T-cell (primary cell): ENCODE results near the gene ACSL4. TPM values are rescaled to one million over a fixed set of nuclear protein-coding genes. Genes with fewer than 3 reads are reported as not detected.
A peak's percentile ranks its signal among the peaks of the same experiment; 100 is the strongest.

Experiments used
- ATAC-seq, 4 experiments: fragments of 200-7000 bp in 3 of 4; fragments of 150-1000 bp in 1 of 4; cut with Tn5 transposase; replicated peaks in 1 of 4; 1 replicate in 3 of 4; 2 replicates in 1 of 4; pipeline ENCODE4 v1.10.0; 2021; ENCODE audit warnings: moderate library complexity in 3 of 4, mild to moderate bottlenecking in 2 of 4, moderate number of reproducible peaks in 1 of 4
- CTCF ChIA-PET, 2 donors: fragments of 300-600 bp; sonication (Branson Sonifier 250); formaldehyde crosslinking; loops; one replicate each; lab custom pipeline; 2022; ENCODE audit warnings: antibody characterized with exemption in 2 of 2; lab: Charles Lee
- POLR2A ChIA-PET, 2 donors: fragments of 300-600 bp; sonication (Branson Sonifier 250); formaldehyde crosslinking; loops; one replicate each; lab custom pipeline; 2022; ENCODE audit warnings: antibody characterized with exemption in 2 of 2; lab: Charles Lee
- DNase-seq, 35 experiments: peaks; one replicate each; pipeline versions ENCODE4 v3.0.0 to v3.0.0-alpha.2; 2013 to 2023
- H3K27ac ChIP-seq: one replicate; pipeline ENCODE4 v1.5.1; 2013; ENCODE audit warnings: low read length
- H3K27me3 ChIP-seq, 2 experiments: replicated peaks in 1 of 2; 1 replicate in 1 of 2; 2 replicates in 1 of 2; pipeline versions ENCODE4 v1.6.1 to v1.7.0; 2013; ENCODE audit warnings: low read length in 1 of 2, mixed read lengths in 1 of 2; ENCODE audit not compliant: control insufficient read depth in 2 of 2, insufficient read depth in 2 of 2; ENCODE audit errors: extremely low read depth in 1 of 2
- H3K36me3 ChIP-seq, 2 donors: 1 replicate in 1 of 2; 2 replicates in 1 of 2; pipeline versions ENCODE4 v1.6.1 to v1.7.0; 2013; ENCODE audit warnings: low read length in 1 of 2; ENCODE audit not compliant: control insufficient read depth in 2 of 2, insufficient read depth in 1 of 2; ENCODE audit errors: extremely low read depth in 1 of 2
- H3K4me1 ChIP-seq, 2 experiments: 1 replicate in 1 of 2; 2 replicates in 1 of 2; pipeline versions ENCODE4 v1.6.1 to v1.7.0; 2013; ENCODE audit warnings: low read length in 2 of 2, mixed read lengths in 1 of 2; ENCODE audit not compliant: insufficient read depth in 2 of 2, control insufficient read depth in 1 of 2; ENCODE audit errors: extremely low read depth in 1 of 2
- H3K4me3 ChIP-seq, 2 donors: 1 replicate in 1 of 2; 2 replicates in 1 of 2; pipeline versions ENCODE4 v1.5.1 to v1.7.0; 2013; ENCODE audit warnings: mild to moderate bottlenecking in 2 of 2, low read length in 1 of 2, moderate library complexity in 1 of 2; ENCODE audit not compliant: control insufficient read depth in 1 of 2; ENCODE audit errors: extremely low read depth in 1 of 2
- H3K9me3 ChIP-seq: 2 replicates; pipeline ENCODE4 v1.7.0; 2013
- H3K27ac Mint-ChIP-seq, 2 donors: one replicate each; pipeline ENCODE4 v1.8.0; 2020 to 2021; ENCODE audit warnings: mild to moderate bottlenecking in 2 of 2, mixed read lengths in 2 of 2
- H3K27me3 Mint-ChIP-seq, 2 donors: one replicate each; pipeline ENCODE4 v1.8.0; 2021 to 2022; ENCODE audit warnings: mixed read lengths in 2 of 2
- H3K36me3 Mint-ChIP-seq: one replicate; pipeline ENCODE4 v1.8.0; 2021; ENCODE audit warnings: mixed read lengths
- H3K4me1 Mint-ChIP-seq, 3 donors: one replicate each; pipeline ENCODE4 v1.8.0; 2020 to 2022; ENCODE audit warnings: mixed read lengths in 3 of 3, mild to moderate bottlenecking in 1 of 3
- H3K4me3 Mint-ChIP-seq, 3 donors: one replicate each; pipeline ENCODE4 v1.8.0; 2020 to 2022; ENCODE audit warnings: mild to moderate bottlenecking in 3 of 3, mixed read lengths in 3 of 3, moderate library complexity in 3 of 3
- H3K9me3 Mint-ChIP-seq, 3 donors: one replicate each; pipeline ENCODE4 v1.8.0; 2020 to 2022; ENCODE audit warnings: mixed read lengths in 3 of 3
- WGBS: methylation state at CpG from one replicate; pipeline ENCODE4 v1.1.5; 2013; ENCODE audit warnings: missing lambda C conversion rate; ENCODE audit not compliant: insufficient coverage; 5-methylcytosine and 5-hydroxymethylcytosine counted together
- total RNA-seq, 35 experiments: library from RNA in 6 of 35; stranded (reverse) in 6 of 35; fragments of 120-200 nt in 1 of 35; gene quantifications; one replicate each; pipeline versions ENCODE4 v1.2.1 to v1.2.4 and lab custom pipeline; 2013 to 2026

Gene ACSL4
- total RNA-seq, 5 donors from 2014 or later (not counting 1 experiment from before 2014, with no cell fraction given): 16.0 to 27.3 (median 17.1) TPM

DNA sequence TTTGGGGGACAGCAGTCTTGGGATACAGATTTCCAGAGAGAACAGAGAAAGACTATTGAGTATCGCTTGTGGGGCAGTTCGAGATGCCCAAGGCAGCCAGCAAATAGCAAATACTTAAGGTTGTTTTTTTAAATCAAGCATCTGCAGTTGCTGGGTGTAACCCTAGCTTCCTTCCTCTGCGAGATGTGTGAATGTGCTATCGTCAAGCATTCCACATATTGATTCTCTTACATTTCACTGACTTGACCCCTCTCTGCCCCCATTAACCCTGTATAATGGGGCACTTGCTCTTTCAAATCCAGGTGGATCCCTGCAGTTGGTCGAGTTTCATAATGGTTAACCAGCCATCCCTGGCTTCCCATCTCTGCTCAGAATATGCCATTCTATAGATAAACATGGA, 131.6 kb downstream of the ACSL4 start:
- Mint-ChIP-seq H3K27ac (no peak overlapping the region), H3K27me3 (peaks cover 32 to 63% of the 10 kb centered on the region in 2 donors), H3K9me3 (peaks cover 0 to 6% (median 4%) of the 10 kb centered on the region in 3 donors), H3K4me3 (no peak overlapping the region), H3K36me3 (no peaks in the 10 kb centered on the region), H3K4me1 (peaks cover 0 to 5% (median 1%) of the 10 kb centered on the region in 3 donors)
- CTCF ChIA-PET: no interaction called here
- no peak overlapping the region for H3K4me3 ChIP-seq
- no peaks in the 10 kb centered on the region for H3K9me3 ChIP-seq
- DNase-seq: peak in 1 of 35 experiments; percentile 0
- H3K27me3 ChIP-seq: peaks cover 0 to 5% of the 10 kb centered on the region in 2 experiments
- no peak overlapping the region for H3K27ac ChIP-seq
- peaks cover 0 to 8% of the 10 kb centered on the region in 2 experiments for H3K4me1 ChIP-seq
- H3K36me3 ChIP-seq: no peaks in the 10 kb centered on the region
- WGBS: no CpG with 5 or more reads among the region's 5 CpGs
- no peak for ATAC-seq
- POLR2A ChIA-PET: no interaction called here

DNA sequence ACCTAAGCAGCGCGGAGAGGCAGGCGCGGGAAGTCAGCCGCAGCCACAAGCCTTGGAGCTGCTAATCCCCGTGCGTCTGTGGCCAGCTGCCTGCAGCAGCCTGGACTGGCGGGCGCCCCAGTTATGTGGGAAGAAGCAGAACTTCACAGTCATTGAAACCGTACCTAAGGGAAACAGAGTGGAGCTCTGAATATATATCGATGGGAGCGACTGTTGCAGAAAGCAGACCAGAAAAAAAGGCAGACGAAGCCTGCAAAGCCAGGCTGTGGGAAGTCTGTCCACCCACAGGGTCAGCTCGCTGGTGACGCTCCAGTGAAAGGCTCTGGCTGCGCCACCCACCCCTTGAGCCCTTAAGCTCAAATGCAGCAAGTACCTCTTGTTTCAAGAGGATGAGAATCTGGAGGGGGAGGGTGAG, 132.8 kb downstream of the ACSL4 start:
- H3K9me3 Mint-ChIP-seq: no peaks in the 10 kb centered on the region
- no peak overlapping the region for H3K27ac ChIP-seq
- no peaks in the 10 kb centered on the region for H3K9me3 ChIP-seq
- H3K27me3 Mint-ChIP-seq: peaks cover 26 to 52% of the 10 kb centered on the region in 2 donors
- POLR2A ChIA-PET: interaction anchor here in 1 of 2 donors (0.6 kb wide), 1 partner anchor 102 kb away, joined by 6 read pairs; no protein-coding TSS in a partner anchor
- no peak for DNase-seq
- 0% methylated on average over 3 of the region's 16 CpGs for WGBS
- ATAC-seq: no peak
- H3K4me3 Mint-ChIP-seq: no peak overlapping the region
- no peak overlapping the region for H3K27ac Mint-ChIP-seq
- H3K4me1 Mint-ChIP-seq: peaks cover 0 to 5% (median 1%) of the 10 kb centered on the region in 3 donors
- CTCF ChIA-PET: no interaction called here
- no peaks in the 10 kb centered on the region for H3K36me3 ChIP-seq
- H3K4me3 ChIP-seq: no peak overlapping the region
- peaks cover 0 to 8% of the 10 kb centered on the region in 2 experiments for H3K4me1 ChIP-seq
- peaks cover 0 to 5% of the 10 kb centered on the region in 2 experiments for H3K27me3 ChIP-seq
- no peaks in the 10 kb centered on the region for H3K36me3 Mint-ChIP-seq

DNA sequence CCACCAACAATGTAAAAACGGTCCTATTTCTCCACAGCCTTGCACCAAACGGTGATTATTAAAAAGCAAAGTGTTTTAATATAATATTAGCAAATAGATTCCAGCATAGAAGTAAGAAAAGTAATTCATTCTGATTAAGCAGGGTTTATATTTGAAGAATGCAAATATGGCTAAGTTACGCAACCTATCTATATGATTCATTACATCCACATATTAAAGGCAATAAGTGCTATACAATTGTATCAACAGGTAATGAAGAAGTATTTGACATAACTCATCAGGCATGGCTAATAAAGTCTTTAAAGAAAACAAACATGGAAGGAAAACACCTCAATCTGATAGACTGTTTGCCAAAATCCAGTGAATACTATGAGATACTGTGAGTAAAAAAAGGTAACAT, 137.0 kb downstream of the ACSL4 start:
- H3K36me3 ChIP-seq: no peaks in the 10 kb centered on the region
- H3K27me3 ChIP-seq: peaks cover 0 to 5% of the 10 kb centered on the region in 2 experiments
- H3K27ac ChIP-seq: no peak overlapping the region
- peaks cover 0 to 8% of the 10 kb centered on the region in 2 experiments for H3K4me1 ChIP-seq
- no peak for DNase-seq
- Mint-ChIP-seq H3K9me3 (no peaks in the 10 kb centered on the region), H3K27ac (no peak overlapping the region), H3K4me1 (peaks cover 0 to 4% (median 1%) of the 10 kb centered on the region in 3 donors), H3K4me3 (no peak overlapping the region), H3K27me3 (peaks cover 6 to 17% of the 10 kb centered on the region in 2 donors), H3K36me3 (no peaks in the 10 kb centered on the region)
- WGBS: no CpG with 5 or more reads among the region's 3 CpGs
- no peak overlapping the region for H3K4me3 ChIP-seq
- no peaks in the 10 kb centered on the region for H3K9me3 ChIP-seq
- ChIA-PET POLR2A (interaction anchor here in 1 of 2 donors (0.6 kb wide), 1 partner anchor 146 kb away, joined by 4 read pairs; no protein-coding TSS in a partner anchor), CTCF (no interaction called here)
- no peak for ATAC-seq

Other genes starting within 250 kb of the ACSL4 start
- 1 to 10 TPM; 6.4 to 7.9 (median 6.9) TPM for gene NXT2, start 196.4 kb downstream of the ACSL4 start, total RNA-seq
- gene KCNE5, start 108.1 kb downstream of the ACSL4 start, total RNA-seq: under 1 TPM in 1 of 5 donors, not detected in 4; 0.23 TPM